Panc1 (cell line): ENCODE results near the gene SLC39A12. TPM values are rescaled to one million over a fixed set of nuclear protein-coding genes. Genes with fewer than 3 reads are reported as not detected.

ENCODE experiments used
- ATAC-seq: fragments of 200-7000 bp; cut with Tn5 transposase; 2 replicates; pipeline ENCODE4 v1.9.1; 2020; ENCODE audit warnings: mild to moderate bottlenecking, moderate library complexity
- BruUV-seq: library from RNA; stranded (reverse); fragments of 400-500 nt; replicated peaks from 2 replicates; lab custom pipeline; 2021; lab: Mats Ljungman, UMichigan
- CTCF ChIA-PET: fragments of 300-600 bp; sonication (Branson Sonifier 250); formaldehyde crosslinking; loops from one replicate; lab custom pipeline; 2022; ENCODE audit warnings: antibody characterized with exemption; lab: Charles Lee
- POLR2A ChIA-PET: fragments of 300-600 bp; sonication (Branson Sonifier 250); formaldehyde crosslinking; loops from one replicate; lab custom pipeline; 2022; ENCODE audit warnings: antibody characterized with exemption; lab: Charles Lee
- DNase-seq: peaks from one replicate; pipeline ENCODE4 v3.0.0-alpha.2; 2010; ENCODE audit warnings: low read depth, low spot score
- H3K27ac ChIP-seq: 2 replicates; pipeline ENCODE4 v1.5.1; 2011; ENCODE audit warnings: mild to moderate bottlenecking, low read length, inconsistent platforms
- H3K27me3 ChIP-seq: fragments of 200-500 bp; sonication (Bioruptor generic); 2 replicates; pipeline ENCODE4 v1.6.0; 2014; ENCODE audit warnings: low read length, inconsistent platforms; ENCODE audit not compliant: control insufficient read depth, insufficient read depth
- H3K36me3 ChIP-seq: fragments of 200-500 bp; sonication (Bioruptor generic); 2 replicates; pipeline ENCODE4 v1.5.1; 2014; ENCODE audit warnings: inconsistent platforms, mild to moderate bottlenecking, low read length, moderate library complexity; ENCODE audit not compliant: control insufficient read depth, insufficient read depth
- H3K4me1 ChIP-seq: 2 replicates; pipeline ENCODE4 v1.5.1; 2011; ENCODE audit warnings: inconsistent platforms, mild to moderate bottlenecking, low read length, moderate library complexity; ENCODE audit not compliant: control insufficient read depth, insufficient read depth
- H3K4me3 ChIP-seq, 2 experiments: 2 replicates each; pipeline ENCODE4 v1.5.1; 2011 to 2012; ENCODE audit warnings: low read depth in 2 of 2, low read length in 2 of 2, mild to moderate bottlenecking in 2 of 2, inconsistent platforms in 1 of 2, moderate library complexity in 1 of 2
- H3K9me3 ChIP-seq: fragments of 200-500 bp; sonication (Bioruptor generic); 2 replicates; pipeline ENCODE4 v1.5.1; 2014; ENCODE audit warnings: low read depth, mild to moderate bottlenecking, inconsistent platforms, low read length, moderate library complexity; ENCODE audit not compliant: control insufficient read depth, insufficient read depth
- POLR2AphosphoS5 ChIP-seq: IDR thresholded peaks from 2 replicates; pipeline ENCODE4 v1.6.1; 2012; ENCODE audit warnings: mild to moderate bottlenecking, low read depth, low read length, moderate library complexity
- SIN3A ChIP-seq: IDR thresholded peaks from 2 replicates; pipeline ENCODE4 v1.6.1; 2012; ENCODE audit warnings: low read depth, mild to moderate bottlenecking, low read length, moderate library complexity, borderline replicate concordance; ENCODE audit not compliant: insufficient read depth
- TCF7L2 ChIP-seq: IDR thresholded peaks from 2 replicates; pipeline ENCODE4 v1.6.1; 2011; ENCODE audit warnings: mild to moderate bottlenecking, low read depth, low read length, inconsistent platforms
- in situ Hi-C: cut with HindIII; loops from 2 replicates; pipeline ENCODE4 v1.10.0; 2016; ENCODE audit warnings: low sequenced_read_pairs, low pct_unique_long_range_greater_than_20kb
- intact Hi-C: fragments of 100-400 bp; cut with micrococcal nuclease; formaldehyde crosslinking; loops from one replicate; pipeline ENCODE4 v1.10.0; 2022; ENCODE audit not compliant: unreplicated experiment
- total RNA-seq: library from RNA; stranded (reverse); gene quantifications from one replicate; pipeline ENCODE4 v1.2.1, GENCODE V29; 2021; ENCODE audit not compliant: unreplicated experiment
- TF ChIP-seq, protein P1 (sequence below): fragments of 450-650 bp; IDR thresholded peaks from 2 replicates; pipeline ENCODE4 v1.5.1; 2017; ENCODE audit warnings: mild to moderate bottlenecking
- TF ChIP-seq, protein P2 (sequence below), 2 experiments: IDR thresholded peaks; 2 replicates each; pipeline ENCODE4 v1.6.1; 2011 to 2012; ENCODE audit warnings: low read depth in 2 of 2, control low read depth in 1 of 2, low read length in 1 of 2, mild to moderate bottlenecking in 1 of 2, moderate library complexity in 1 of 2; ENCODE audit not compliant: insufficient read depth in 1 of 2

SLC39A12 gene
- total RNA-seq, 1 experiment from 2014 or later: not detected

DNA sequence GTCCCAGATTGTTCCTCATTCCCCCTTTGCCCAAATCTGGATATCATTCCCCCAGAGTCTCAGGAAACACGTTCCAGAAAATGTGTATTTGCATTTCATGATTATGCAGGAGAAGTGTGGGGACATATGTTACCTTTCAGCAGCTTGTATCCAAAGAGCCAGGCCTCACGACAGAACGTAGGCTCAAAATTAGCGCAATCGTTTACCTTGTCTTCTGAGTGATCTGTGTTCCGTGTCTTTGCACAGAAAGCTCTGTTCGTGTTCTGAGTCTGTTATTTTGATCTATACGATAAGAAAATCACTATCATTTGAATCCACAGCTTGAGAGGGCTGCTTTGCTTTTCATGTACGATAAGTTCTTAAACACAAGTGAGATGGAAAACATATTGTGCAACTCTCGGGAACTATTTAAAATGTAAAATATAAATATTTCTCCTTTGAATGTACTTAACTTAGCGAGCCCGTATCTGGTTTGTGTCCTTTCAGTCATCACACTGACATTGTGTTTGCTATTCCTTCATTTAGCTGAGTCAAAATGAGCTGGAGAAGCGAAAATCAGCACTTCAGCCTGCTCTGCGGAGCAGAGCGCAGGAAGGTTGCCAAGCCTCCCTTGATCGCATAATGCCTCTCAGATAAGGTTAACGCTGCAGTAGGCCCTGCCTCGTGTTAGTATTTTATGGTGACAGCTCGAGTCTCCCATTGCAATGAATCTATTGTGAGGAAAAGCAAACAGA is 108.3 kb downstream of the SLC39A12 start:
- DNase-seq (no peak), ATAC-seq (no peak)
- ChIA-PET CTCF (no interaction called here), POLR2A (interaction anchor here (0.6 kb wide), 1 partner anchor 13 kb away, joined by 10 read pairs; no protein-coding TSS in a partner anchor)
- no peaks in the 10 kb centered on the region for H3K27me3 ChIP-seq
- H3K4me1 ChIP-seq: no peaks in the 10 kb centered on the region
- H3K4me3 ChIP-seq: no peak overlapping the region
- intact Hi-C loops: no loop called here
- no peaks in the 10 kb centered on the region for H3K9me3 ChIP-seq
- no TSS peak for BruUV-seq
- H3K36me3 ChIP-seq: no peaks in the 10 kb centered on the region
- TF ChIP-seq POLR2AphosphoS5: no peak
- TF ChIP-seq, protein P1, sequence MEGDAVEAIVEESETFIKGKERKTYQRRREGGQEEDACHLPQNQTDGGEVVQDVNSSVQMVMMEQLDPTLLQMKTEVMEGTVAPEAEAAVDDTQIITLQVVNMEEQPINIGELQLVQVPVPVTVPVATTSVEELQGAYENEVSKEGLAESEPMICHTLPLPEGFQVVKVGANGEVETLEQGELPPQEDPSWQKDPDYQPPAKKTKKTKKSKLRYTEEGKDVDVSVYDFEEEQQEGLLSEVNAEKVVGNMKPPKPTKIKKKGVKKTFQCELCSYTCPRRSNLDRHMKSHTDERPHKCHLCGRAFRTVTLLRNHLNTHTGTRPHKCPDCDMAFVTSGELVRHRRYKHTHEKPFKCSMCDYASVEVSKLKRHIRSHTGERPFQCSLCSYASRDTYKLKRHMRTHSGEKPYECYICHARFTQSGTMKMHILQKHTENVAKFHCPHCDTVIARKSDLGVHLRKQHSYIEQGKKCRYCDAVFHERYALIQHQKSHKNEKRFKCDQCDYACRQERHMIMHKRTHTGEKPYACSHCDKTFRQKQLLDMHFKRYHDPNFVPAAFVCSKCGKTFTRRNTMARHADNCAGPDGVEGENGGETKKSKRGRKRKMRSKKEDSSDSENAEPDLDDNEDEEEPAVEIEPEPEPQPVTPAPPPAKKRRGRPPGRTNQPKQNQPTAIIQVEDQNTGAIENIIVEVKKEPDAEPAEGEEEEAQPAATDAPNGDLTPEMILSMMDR: no peak
- no peak for TF ChIP-seq SIN3A
- TF ChIP-seq TCF7L2: no peak
- TF ChIP-seq, protein P2, sequence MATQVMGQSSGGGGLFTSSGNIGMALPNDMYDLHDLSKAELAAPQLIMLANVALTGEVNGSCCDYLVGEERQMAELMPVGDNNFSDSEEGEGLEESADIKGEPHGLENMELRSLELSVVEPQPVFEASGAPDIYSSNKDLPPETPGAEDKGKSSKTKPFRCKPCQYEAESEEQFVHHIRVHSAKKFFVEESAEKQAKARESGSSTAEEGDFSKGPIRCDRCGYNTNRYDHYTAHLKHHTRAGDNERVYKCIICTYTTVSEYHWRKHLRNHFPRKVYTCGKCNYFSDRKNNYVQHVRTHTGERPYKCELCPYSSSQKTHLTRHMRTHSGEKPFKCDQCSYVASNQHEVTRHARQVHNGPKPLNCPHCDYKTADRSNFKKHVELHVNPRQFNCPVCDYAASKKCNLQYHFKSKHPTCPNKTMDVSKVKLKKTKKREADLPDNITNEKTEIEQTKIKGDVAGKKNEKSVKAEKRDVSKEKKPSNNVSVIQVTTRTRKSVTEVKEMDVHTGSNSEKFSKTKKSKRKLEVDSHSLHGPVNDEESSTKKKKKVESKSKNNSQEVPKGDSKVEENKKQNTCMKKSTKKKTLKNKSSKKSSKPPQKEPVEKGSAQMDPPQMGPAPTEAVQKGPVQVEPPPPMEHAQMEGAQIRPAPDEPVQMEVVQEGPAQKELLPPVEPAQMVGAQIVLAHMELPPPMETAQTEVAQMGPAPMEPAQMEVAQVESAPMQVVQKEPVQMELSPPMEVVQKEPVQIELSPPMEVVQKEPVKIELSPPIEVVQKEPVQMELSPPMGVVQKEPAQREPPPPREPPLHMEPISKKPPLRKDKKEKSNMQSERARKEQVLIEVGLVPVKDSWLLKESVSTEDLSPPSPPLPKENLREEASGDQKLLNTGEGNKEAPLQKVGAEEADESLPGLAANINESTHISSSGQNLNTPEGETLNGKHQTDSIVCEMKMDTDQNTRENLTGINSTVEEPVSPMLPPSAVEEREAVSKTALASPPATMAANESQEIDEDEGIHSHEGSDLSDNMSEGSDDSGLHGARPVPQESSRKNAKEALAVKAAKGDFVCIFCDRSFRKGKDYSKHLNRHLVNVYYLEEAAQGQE (IDR thresholded peaks at IDR 0.05; ENCODE audit: insufficient read depth in 1 of 2, low read depth in 2 of 2, low read length in 1 of 2): no peak
- no peak overlapping the region for H3K27ac ChIP-seq
- in situ Hi-C loops: no loop called here

DNA sequence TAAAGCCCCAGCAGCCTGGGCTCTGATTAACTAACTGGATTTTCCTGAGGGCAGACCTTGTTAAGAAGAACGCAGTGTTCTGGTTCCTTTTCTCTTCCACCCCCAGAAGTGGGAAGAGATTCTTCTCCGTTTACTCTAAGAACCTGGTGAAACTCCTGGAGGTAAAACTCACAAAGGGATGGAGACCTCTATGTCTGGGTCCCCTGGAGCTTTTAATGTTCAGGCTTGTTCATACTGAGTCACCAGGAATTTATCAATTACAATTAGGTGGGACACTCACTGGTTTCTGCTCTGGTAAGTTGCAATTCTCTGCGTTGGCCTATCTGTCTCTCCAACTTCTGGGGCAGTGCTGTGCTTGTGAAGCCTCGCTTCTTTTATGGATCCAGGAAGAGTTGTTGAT is 115.2 kb downstream of the SLC39A12 start:
- Histone ChIP-seq H3K9me3 (no peaks in the 10 kb centered on the region), H3K4me3 (no peak overlapping the region), H3K27ac (no peak overlapping the region), H3K36me3 (no peaks in the 10 kb centered on the region), H3K27me3 (no peaks in the 10 kb centered on the region), H3K4me1 (no peaks in the 10 kb centered on the region)
- ChIA-PET POLR2A (no interaction called here), CTCF (no interaction called here)
- no TSS peak for BruUV-seq
- TF ChIP-seq, protein P2 (IDR thresholded peaks at IDR 0.05; ENCODE audit: insufficient read depth in 1 of 2, low read depth in 2 of 2, low read length in 1 of 2): no peak
- TF ChIP-seq POLR2AphosphoS5 (no peak), SIN3A (no peak), TCF7L2 (no peak)
- TF ChIP-seq, protein P1: no peak
- no peak for DNase-seq
- in situ Hi-C loops (no loop called here), intact Hi-C loops (no loop called here)
- no peak for ATAC-seq
